Activated T-cell treated with anti-CD3 and anti-CD28 coated beads, Interleukin-2, amount 50 U/mL, for 1 hour (primary cell): ENCODE results near the gene HHEX.
A peak's percentile ranks its signal among the peaks of the same experiment; 100 is the strongest.

Source experiments
- DNase-seq: peaks from one replicate; pipeline ENCODE4 v3.0.0-alpha.2; 2020

HHEX gene

GRCh38 chr10:92693534-92693893, 3.8 kb downstream of the HHEX start:
- no peak for DNase-seq

GRCh38 chr10:92695679-92696605, 6.2 kb downstream of the HHEX start:
- DNase-seq: no peak

GRCh38 chr10:92696606-92697383, 7.0 kb downstream of the HHEX start:
- no peak for DNase-seq

GRCh38 chr10:92697663-92698511, 8.1 kb downstream of the HHEX start:
- DNase-seq: no peak

- DNase-seq: no peak
Measured at GRCh38 chr10:92699193-92699517, 9.4 kb downstream of the HHEX start.

- peak; percentile 36 for DNase-seq
Measured at GRCh38 chr10:92699518-92700381, 10.0 kb downstream of the HHEX start.

GRCh38 chr10:92702301-92702916, 12.7 kb downstream of the HHEX start:
- DNase-seq: no peak

GRCh38 chr10:92712016-92712889, 22.5 kb downstream of the HHEX start:
- no peak for DNase-seq

GRCh38 chr10:92714152-92714845, 24.5 kb downstream of the HHEX start:
- DNase-seq: no peak

GRCh38 chr10:92714872-92715271, 25.1 kb downstream of the HHEX start:
- DNase-seq: no peak

GRCh38 chr10:92719991-92720830, 30.5 kb downstream of the HHEX start:
- no peak for DNase-seq

GRCh38 chr10:92720831-92721165, 31.0 kb downstream of the HHEX start:
- DNase-seq: no peak

GRCh38 chr10:92722349-92722748, 32.6 kb downstream of the HHEX start:
- no peak for DNase-seq

GRCh38 chr10:92727141-92727540, 37.4 kb downstream of the HHEX start:
- no peak for DNase-seq

GRCh38 chr10:92727550-92727949, 37.8 kb downstream of the HHEX start:
- no peak for DNase-seq

- DNase-seq: no peak
Measured at GRCh38 chr10:92729886-92730285, 40.1 kb downstream of the HHEX start.

GRCh38 chr10:92732958-92733357, 43.2 kb downstream of the HHEX start:
- no peak for DNase-seq

GRCh38 chr10:92734301-92734700, 44.5 kb downstream of the HHEX start:
- DNase-seq: no peak

- DNase-seq: no peak
Measured at GRCh38 chr10:92735938-92736337, 46.2 kb downstream of the HHEX start.
